GM18498 (cell line): ENCODE results near the gene LMX1A.

ENCODE experiments used
- ATAC-seq: cut with Tn5 transposase; IDR thresholded peaks from one replicate; pipeline ENCODE4 v1.9.1; 2021; ENCODE audit warnings: mild to moderate bottlenecking, moderate library complexity; ENCODE audit not compliant: unreplicated experiment

LMX1A gene

DNA sequence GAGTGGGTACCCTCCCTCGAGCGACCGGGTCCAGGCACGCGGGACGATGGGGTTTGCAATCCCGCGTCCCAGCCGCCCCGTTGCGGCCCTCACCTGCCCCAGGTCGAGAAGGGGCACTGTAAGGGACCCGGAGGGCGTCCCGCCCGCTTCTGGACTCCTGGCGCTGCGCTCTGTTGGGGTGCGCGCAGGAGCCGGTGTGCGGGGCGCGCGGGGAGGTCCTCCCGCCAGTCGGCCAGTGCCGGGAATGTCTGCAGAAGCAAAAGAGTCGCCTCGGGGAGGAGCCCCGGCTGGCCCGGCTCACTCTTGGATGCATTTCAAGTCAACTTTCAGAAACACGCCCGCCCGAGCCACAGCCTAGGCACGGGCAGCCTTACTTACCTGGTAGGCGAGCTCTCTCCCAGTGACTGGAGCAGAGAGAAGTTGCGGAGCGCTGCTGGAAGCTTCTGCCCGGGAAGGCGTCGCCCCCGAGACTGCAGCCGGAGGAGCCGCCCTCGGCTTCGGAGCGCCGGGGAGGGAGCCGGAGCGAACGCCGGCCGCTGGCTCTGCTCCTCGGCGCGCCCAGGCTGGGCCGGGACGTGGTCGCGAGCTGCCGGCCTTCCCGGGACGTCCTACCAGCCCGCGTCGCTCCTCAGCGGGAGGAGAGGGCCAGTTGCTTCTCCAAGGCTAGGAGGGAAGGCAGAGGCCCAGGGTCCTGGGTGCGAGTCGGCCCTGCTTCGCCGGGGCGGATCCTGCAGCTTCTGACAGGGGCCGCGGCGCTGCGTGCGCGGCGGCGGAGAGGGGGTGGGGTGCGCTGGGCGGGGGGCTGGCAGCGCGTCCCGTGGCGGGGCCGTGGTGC lies at the start of gene LMX1A:
Gene LMX1A, minus strand, starts transcription at position 739 of the 835 bp plus-strand sequence. CDS start 1,156 bp downstream, outside the sequence.
- ATAC-seq = no peak

GRCh38 chr1:165403835-165404482 lies 47.4 kb upstream of the LMX1A start:
- ATAC-seq = peak; percentile 82

GRCh38 chr1:165402517-165403111 lies 46.1 kb upstream of the LMX1A start:
- no peak for ATAC-seq

DNA sequence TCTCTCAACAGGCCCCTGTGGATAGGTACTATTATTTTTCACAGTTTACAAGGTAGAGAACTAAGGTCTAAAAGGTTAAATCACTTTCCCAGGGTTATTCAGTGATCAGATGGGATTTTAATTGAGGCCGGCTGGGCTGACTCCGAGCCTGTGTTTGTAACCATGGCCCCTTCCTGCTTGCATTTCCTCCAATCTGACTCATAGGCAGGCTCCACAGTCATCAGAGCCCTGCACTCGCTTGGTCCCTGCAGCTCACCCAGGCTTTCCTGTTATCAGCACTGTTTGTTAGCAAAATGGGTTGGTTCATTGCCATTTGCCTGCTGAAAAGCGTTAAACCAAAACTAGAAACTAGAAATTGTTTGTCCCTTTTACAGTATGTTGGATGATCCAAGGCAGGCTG lies 41.4 kb upstream of the LMX1A start:
- no peak for ATAC-seq

- ATAC-seq = no peak
Observed at GRCh38 chr1:165395901-165396300, 39.4 kb upstream of the LMX1A start.

DNA sequence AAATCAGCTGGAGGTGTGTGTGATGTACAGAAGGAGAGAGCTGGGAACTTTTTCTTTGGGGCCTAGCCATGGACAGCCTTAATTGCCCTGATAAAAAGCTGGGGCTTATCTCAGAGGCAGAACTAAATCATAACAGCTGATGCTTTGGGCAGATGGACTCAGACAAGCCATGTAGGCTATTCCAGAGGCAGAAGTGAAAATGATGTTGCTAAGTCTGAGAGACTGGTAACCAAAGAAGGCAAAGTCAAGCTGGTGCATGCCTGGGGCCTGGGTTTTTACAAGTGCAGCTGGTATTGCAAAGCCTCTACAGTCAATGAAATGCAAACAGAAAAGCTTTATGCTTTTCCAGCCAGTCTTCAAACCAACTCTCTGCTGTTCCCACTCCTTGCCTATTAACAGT lies 39.0 kb upstream of the LMX1A start:
- ATAC-seq = peak; percentile 59

DNA sequence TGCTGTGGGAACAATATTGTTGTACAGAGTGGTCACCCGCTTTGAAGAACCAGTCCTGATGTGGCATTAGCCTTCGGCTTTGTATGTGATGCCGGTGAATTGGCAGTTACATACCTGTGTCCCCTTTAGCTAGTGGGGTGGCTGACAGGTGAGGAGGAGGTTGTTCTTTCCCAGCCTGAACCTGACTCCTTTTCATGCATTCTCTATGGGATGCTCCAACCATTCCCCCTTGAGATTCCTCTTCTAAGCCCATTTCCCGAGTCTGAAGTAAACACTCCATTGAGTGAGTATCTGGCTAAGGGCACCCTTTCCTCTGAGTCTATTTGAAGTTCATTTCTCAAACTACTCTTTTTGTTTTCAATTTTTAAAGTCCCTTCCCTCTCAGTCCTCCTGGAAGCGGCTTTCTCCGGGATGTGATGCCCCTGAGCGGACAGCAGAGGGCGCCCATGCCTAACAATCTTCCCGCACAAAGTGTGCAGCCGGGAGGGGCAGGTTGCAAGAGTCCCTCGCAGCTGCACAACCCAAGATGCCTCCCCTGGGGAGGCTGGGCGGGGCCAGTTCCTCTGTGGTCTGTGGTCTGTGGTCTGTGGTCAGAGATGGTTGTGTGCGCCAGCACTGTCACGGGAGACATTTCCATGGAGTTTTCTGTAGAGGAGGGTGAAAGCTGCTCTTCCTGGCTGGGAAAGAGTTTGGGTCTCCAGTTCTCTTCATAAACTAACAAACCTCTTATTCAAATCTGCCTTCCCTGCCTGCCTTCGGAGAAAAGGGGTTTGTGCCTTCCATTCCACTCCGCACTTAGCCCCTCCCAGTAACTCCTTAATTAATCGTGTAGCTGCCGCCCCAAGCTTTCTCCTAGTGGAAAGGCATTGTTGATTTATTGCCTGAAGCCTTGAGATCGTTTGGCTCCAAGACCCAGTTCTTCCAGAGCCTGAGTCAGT lies 36.4 kb upstream of the LMX1A start:
- ATAC-seq = peak; percentile 97

DNA sequence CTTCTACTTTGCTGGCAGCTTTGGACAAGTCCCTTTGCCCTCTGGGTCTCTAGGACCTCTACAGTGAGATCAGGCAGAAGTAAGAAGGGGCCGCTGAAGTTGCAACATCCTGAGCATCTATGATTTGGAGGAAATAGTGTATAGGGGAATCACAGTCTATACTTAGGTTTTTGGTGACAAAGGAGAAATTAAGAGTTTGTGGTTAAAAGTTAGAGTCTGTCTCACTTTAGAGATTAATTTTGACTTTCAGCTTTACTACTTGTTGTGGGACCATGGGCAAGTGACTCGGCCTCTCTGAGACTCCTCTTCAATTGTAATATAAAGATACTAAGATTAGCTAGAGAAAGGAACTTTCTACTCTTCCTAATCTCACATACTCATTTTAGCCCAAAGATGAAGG lies 33.1 kb upstream of the LMX1A start:
- no peak for ATAC-seq

DNA sequence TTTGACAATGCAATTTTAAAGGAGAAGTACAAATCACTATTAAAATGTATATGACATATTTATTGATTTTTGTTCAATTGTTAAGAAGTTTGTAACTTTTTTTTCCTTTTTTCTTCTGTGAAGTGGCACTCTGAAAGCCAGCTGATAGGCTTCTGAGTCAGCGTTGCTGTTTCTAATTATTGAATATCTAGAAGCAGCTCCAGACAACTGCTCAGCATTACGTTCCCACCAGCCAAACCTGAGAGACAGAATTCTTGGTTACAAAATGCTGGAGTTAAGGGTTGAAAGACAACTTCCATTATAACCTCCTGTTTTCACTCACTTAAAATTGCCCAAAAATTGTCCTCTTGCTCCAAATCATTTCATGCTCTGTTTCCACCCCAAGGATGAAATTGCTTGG lies 31.4 kb upstream of the LMX1A start:
- ATAC-seq = no peak

GRCh38 chr1:165387505-165387904 lies 31.0 kb upstream of the LMX1A start:
- no peak for ATAC-seq

DNA sequence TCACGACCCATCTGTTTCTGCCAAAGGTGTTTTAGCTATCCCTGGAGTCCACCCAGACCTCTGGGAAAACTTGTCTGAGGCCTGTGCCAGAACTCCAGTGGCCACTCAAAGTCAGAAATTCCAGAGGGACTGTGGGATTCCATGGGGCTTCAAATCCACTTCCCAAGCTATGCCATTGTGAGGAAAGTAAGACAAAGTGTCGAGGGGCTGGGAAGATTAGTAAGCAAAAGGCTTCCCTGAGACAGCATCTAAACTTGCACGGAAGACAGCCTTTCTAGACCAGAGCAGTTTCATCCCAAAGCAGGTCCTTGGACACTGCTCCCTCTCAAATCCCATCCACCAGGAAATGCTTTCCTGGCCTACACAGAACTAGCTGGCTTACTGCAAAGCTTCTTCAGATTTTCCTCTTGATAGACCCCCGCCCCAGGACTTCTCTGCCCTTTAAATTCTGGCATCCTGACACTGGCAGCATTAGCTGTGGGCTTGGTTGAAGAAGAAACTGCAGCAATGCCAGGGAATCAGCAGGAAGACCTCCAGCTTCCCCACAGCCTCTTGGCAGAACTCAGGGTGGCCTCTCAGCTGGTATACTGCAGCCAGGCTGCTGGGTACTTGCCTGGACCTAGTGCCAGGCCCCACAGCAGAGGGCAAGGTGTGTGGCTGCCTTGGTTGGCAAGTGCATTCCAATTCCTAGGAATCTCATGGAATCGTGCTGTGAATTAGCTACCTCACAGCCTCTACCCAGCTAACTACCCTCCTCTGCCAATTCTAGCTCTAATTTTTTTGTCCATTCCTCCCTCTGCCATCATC lies 27.3 kb upstream of the LMX1A start:
- no peak for ATAC-seq

DNA sequence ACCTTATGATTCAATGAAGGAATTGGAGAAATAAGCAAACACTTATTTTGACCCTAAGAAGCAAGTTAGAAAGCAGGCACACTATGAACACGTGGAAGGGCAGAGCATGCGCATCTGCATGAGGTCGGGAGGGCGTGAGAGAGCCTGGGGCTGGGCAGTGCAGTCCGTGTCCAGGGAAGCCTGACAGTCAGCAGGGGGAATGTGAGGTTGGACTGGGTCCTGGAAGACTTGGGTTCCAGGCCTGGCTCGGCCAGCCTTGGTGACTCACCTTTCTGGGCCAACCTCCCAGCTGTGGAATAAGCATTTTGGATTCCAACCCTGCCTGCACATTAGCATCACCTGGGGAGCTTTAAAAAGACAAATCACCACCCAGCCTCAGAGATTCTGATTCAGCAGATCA lies 26.6 kb upstream of the LMX1A start:
- no peak for ATAC-seq

GRCh38 chr1:165381745-165382505 lies 25.4 kb upstream of the LMX1A start:
- no peak for ATAC-seq

GRCh38 chr1:165376811-165377311 lies 20.3 kb upstream of the LMX1A start:
- ATAC-seq = no peak

DNA sequence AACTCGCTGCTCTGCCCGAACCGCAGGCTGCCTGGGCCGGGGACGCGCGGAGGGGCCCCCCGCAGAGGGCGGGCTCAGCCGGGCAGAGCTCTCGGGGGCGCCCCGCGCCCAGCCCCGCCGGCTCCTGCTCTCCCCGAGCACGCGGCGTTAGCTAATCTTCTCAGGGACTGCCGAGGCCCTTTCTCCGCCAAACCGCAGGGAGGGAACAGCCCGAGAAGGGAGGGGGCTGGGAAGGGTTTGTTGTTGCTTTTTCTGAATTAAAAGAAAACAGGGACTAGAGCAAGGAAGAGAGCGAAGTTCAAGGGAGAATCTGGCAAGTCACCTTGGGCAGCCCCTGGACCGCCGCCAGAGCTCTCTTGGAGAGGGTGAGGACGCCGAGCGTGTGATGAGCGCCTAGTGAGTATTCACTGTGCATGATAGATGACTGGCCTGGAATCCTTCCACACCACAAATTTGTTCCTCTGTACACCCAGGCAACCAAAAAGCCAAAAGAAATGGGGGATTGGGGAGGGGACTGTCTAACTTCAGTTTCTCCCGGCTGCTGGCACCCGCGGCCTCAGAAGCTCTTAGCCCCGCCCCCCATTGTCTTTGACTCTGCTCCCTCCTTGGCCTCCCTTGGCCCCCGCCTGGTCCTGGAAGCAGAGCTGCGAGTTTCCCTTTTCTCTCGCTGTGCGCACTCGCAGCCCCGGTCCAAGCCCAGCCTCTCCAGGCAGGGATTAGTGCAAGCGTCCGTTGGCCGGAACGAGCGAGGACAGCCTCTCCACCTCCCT lies 19.7 kb upstream of the LMX1A start:
- ATAC-seq = peak; percentile 54

DNA sequence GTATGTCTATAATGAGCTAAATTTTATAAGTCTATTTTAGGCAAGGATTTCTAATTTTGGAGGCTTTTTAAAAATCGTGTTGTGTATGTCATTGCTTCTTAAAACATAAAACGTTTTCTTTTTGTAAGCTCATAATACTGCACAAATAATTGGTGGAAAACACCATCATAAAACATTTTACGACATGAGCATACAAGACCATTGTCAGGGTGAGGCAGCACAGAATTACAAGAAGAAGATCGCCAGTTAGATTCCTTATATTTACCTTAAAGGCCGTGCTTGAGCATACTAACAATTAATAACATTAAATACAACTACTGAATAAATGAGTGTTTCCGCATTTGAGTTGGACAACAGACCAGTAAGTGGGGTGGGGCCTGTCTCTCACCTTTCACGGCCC lies 19.1 kb upstream of the LMX1A start:
- ATAC-seq = no peak

- no peak for ATAC-seq
Observed at GRCh38 chr1:165371588-165372225, 15.2 kb upstream of the LMX1A start.
